ENCODE results near the gene ZFYVE28.

Gene ZFYVE28

GRCh38 chr4:2443061-2443730 lies 24.8 kb upstream of the ZFYVE28 start:
- no peak overlapping the region for H2AK5ac ChIP-seq (ENCODE audit: low read length)
- no peak overlapping the region for H3K4me3 ChIP-seq (ENCODE audit: low read length)
- no peak overlapping the region for H4K8ac ChIP-seq (ENCODE audit: low read depth, low read length)
- H3K27ac ChIP-seq (ENCODE audit: low read depth, low read length): no peak overlapping the region
- no peaks in the 10 kb centered on the region for H3K36me3 ChIP-seq (ENCODE audit: control insufficient read depth, insufficient read depth, low read length)
- H2BK15ac ChIP-seq (replicated peaks; ENCODE audit: low read depth): no peak overlapping the region
- no peak overlapping the region for H3K9ac ChIP-seq (ENCODE audit: low read length)
- no peak overlapping the region for H3K4me2 ChIP-seq (ENCODE audit: low read length)
- DNase-seq: no peak
- no CpG with 5 or more reads among the region's 20 CpGs for WGBS (ENCODE audit: extremely low coverage, insufficient coverage, low lambda C conversion rate)
- H3K18ac ChIP-seq (ENCODE audit: low read length): no peak overlapping the region
- no peaks in the 10 kb centered on the region for H3K79me1 ChIP-seq (ENCODE audit: low read length)
- H3K4me1 ChIP-seq (ENCODE audit: control insufficient read depth, low read depth, low read length): peaks cover 2% of the 10 kb centered on the region
- no peak overlapping the region for H3K23ac ChIP-seq (ENCODE audit: low read length)
- H4K5ac ChIP-seq (ENCODE audit: low read length): no peak overlapping the region
- H3K56ac ChIP-seq (ENCODE audit: low read length): no peak overlapping the region
- no peaks in the 10 kb centered on the region for H3K79me2 ChIP-seq (ENCODE audit: control insufficient read depth, insufficient read depth, low read length)
- no peak overlapping the region for H3K4ac ChIP-seq (ENCODE audit: low read depth, low read length)
- no peaks in the 10 kb centered on the region for H3K27me3 ChIP-seq (ENCODE audit: insufficient read depth, low read length, poor library complexity)
- no peak overlapping the region for H2BK5ac ChIP-seq (ENCODE audit: low read length)
- no peak overlapping the region for H2BK120ac ChIP-seq (ENCODE audit: low read depth, low read length)

GRCh38 chr4:2442175-2442993 lies 23.9 kb upstream of the ZFYVE28 start:
- Histone ChIP-seq H3K4me1 (ENCODE audit: control insufficient read depth, low read depth, low read length) (peaks cover 2% of the 10 kb centered on the region), H4K8ac (ENCODE audit: low read depth, low read length) (no peak overlapping the region), H3K27me3 (ENCODE audit: insufficient read depth, low read length, poor library complexity) (no peaks in the 10 kb centered on the region), H3K79me2 (ENCODE audit: control insufficient read depth, insufficient read depth, low read length) (no peaks in the 10 kb centered on the region), H3K18ac (ENCODE audit: low read length) (no peak overlapping the region), H3K4me2 (ENCODE audit: low read length) (no peak overlapping the region), H3K56ac (ENCODE audit: low read length) (no peak overlapping the region), H2BK5ac (ENCODE audit: low read length) (no peak overlapping the region), H3K27ac (ENCODE audit: low read depth, low read length) (no peak overlapping the region), H2BK15ac (replicated peaks; ENCODE audit: low read depth) (no peak overlapping the region), H3K4me3 (ENCODE audit: low read length) (no peak overlapping the region), H3K4ac (ENCODE audit: low read depth, low read length) (no peak overlapping the region), H3K36me3 (ENCODE audit: control insufficient read depth, insufficient read depth, low read length) (no peaks in the 10 kb centered on the region), H4K5ac (ENCODE audit: low read length) (no peak overlapping the region), H3K23ac (ENCODE audit: low read length) (no peak overlapping the region), H3K79me1 (ENCODE audit: low read length) (no peaks in the 10 kb centered on the region), H3K9ac (ENCODE audit: low read length) (no peak overlapping the region), H2BK120ac (ENCODE audit: low read depth, low read length) (no peak overlapping the region), H2AK5ac (ENCODE audit: low read length) (no peak overlapping the region)
- WGBS (ENCODE audit: extremely low coverage, insufficient coverage, low lambda C conversion rate): no CpG with 5 or more reads among the region's 20 CpGs
- peak; percentile 46 for DNase-seq

- no peaks in the 10 kb centered on the region for H3K36me3 ChIP-seq (ENCODE audit: control insufficient read depth, insufficient read depth, low read length)
- peak; percentile 92 for DNase-seq
- H2BK5ac ChIP-seq (ENCODE audit: low read length): no peak overlapping the region
- H4K8ac ChIP-seq (ENCODE audit: low read depth, low read length): no peak overlapping the region
- H3K9ac ChIP-seq (ENCODE audit: low read length): no peak overlapping the region
- WGBS (ENCODE audit: extremely low coverage, insufficient coverage, low lambda C conversion rate): no CpG with 5 or more reads among the region's 14 CpGs
- H3K79me2 ChIP-seq (ENCODE audit: control insufficient read depth, insufficient read depth, low read length): no peaks in the 10 kb centered on the region
- H3K79me1 ChIP-seq (ENCODE audit: low read length): no peaks in the 10 kb centered on the region
- peak overlapping the region; percentile 49 for H3K4ac ChIP-seq (ENCODE audit: low read depth, low read length)
- no peak overlapping the region for H3K18ac ChIP-seq (ENCODE audit: low read length)
- H3K56ac ChIP-seq (ENCODE audit: low read length): peak overlapping the region; percentile 42
- no peak overlapping the region for H3K27ac ChIP-seq (ENCODE audit: low read depth, low read length)
- H3K23ac ChIP-seq (ENCODE audit: low read length): no peak overlapping the region
- H3K27me3 ChIP-seq (ENCODE audit: insufficient read depth, low read length, poor library complexity): no peaks in the 10 kb centered on the region
- H3K4me3 ChIP-seq (ENCODE audit: low read length): no peak overlapping the region
- no peak overlapping the region for H2AK5ac ChIP-seq (ENCODE audit: low read length)
- H3K4me2 ChIP-seq (ENCODE audit: low read length): no peak overlapping the region
- H3K4me1 ChIP-seq (ENCODE audit: control insufficient read depth, low read depth, low read length): peaks cover 2% of the 10 kb centered on the region
- peak overlapping the region; percentile 87 for H4K5ac ChIP-seq (ENCODE audit: low read length)
- no peak overlapping the region for H2BK15ac ChIP-seq (replicated peaks; ENCODE audit: low read depth)
- no peak overlapping the region for H2BK120ac ChIP-seq (ENCODE audit: low read depth, low read length)
These were observed 23.1 kb upstream of the ZFYVE28 start for GRCh38 chr4:2441393-2442174.

- Histone ChIP-seq H2BK5ac (ENCODE audit: low read length) (no peak overlapping the region), H3K9ac (ENCODE audit: low read length) (no peak overlapping the region), H3K79me2 (ENCODE audit: control insufficient read depth, insufficient read depth, low read length) (no peaks in the 10 kb centered on the region), H3K4me2 (ENCODE audit: low read length) (no peak overlapping the region), H3K27me3 (ENCODE audit: insufficient read depth, low read length, poor library complexity) (no peaks in the 10 kb centered on the region), H3K79me1 (ENCODE audit: low read length) (no peaks in the 10 kb centered on the region), H3K4me1 (ENCODE audit: control insufficient read depth, low read depth, low read length) (peaks cover 2% of the 10 kb centered on the region), H3K18ac (ENCODE audit: low read length) (no peak overlapping the region), H3K23ac (ENCODE audit: low read length) (no peak overlapping the region), H4K5ac (ENCODE audit: low read length) (no peak overlapping the region), H3K4me3 (ENCODE audit: low read length) (no peak overlapping the region), H3K56ac (ENCODE audit: low read length) (no peak overlapping the region), H2BK15ac (replicated peaks; ENCODE audit: low read depth) (no peak overlapping the region), H3K4ac (ENCODE audit: low read depth, low read length) (no peak overlapping the region), H2BK120ac (ENCODE audit: low read depth, low read length) (no peak overlapping the region), H3K36me3 (ENCODE audit: control insufficient read depth, insufficient read depth, low read length) (no peaks in the 10 kb centered on the region), H2AK5ac (ENCODE audit: low read length) (no peak overlapping the region), H3K27ac (ENCODE audit: low read depth, low read length) (no peak overlapping the region), H4K8ac (ENCODE audit: low read depth, low read length) (no peak overlapping the region)
- no peak for DNase-seq
- no CpG with 5 or more reads among the region's 16 CpGs for WGBS (ENCODE audit: extremely low coverage, insufficient coverage, low lambda C conversion rate)
These were observed 20.6 kb upstream of the ZFYVE28 start for GRCh38 chr4:2438822-2439718.

GRCh38 chr4:2437475-2438215 lies 19.2 kb upstream of the ZFYVE28 start:
- Histone ChIP-seq H3K9ac (ENCODE audit: low read length) (no peak overlapping the region), H2BK5ac (ENCODE audit: low read length) (no peak overlapping the region), H4K5ac (ENCODE audit: low read length) (no peak overlapping the region), H3K56ac (ENCODE audit: low read length) (no peak overlapping the region), H3K4ac (ENCODE audit: low read depth, low read length) (no peak overlapping the region), H3K36me3 (ENCODE audit: control insufficient read depth, insufficient read depth, low read length) (no peaks in the 10 kb centered on the region), H2BK120ac (ENCODE audit: low read depth, low read length) (no peak overlapping the region), H3K4me3 (ENCODE audit: low read length) (no peak overlapping the region), H2AK5ac (ENCODE audit: low read length) (no peak overlapping the region), H2BK15ac (replicated peaks; ENCODE audit: low read depth) (no peak overlapping the region), H3K27ac (ENCODE audit: low read depth, low read length) (no peak overlapping the region), H4K8ac (ENCODE audit: low read depth, low read length) (no peak overlapping the region), H3K79me2 (ENCODE audit: control insufficient read depth, insufficient read depth, low read length) (no peaks in the 10 kb centered on the region), H3K4me2 (ENCODE audit: low read length) (no peak overlapping the region), H3K18ac (ENCODE audit: low read length) (no peak overlapping the region), H3K27me3 (ENCODE audit: insufficient read depth, low read length, poor library complexity) (no peaks in the 10 kb centered on the region), H3K4me1 (ENCODE audit: control insufficient read depth, low read depth, low read length) (peaks cover 2% of the 10 kb centered on the region), H3K23ac (ENCODE audit: low read length) (no peak overlapping the region), H3K79me1 (ENCODE audit: low read length) (no peaks in the 10 kb centered on the region)
- no CpG with 5 or more reads among the region's 25 CpGs for WGBS (ENCODE audit: extremely low coverage, insufficient coverage, low lambda C conversion rate)
- DNase-seq: no peak
